HCT116 (cell line): ENCODE measurements around the gene PLG. TPM values are rescaled to one million over a fixed set of nuclear protein-coding genes. Genes with fewer than 3 reads are reported as not detected.

ENCODE experiments used
- ATAC-seq: fragments of 200-7000 bp; cut with Tn5 transposase; 2 replicates; pipeline ENCODE4 v1.9.1; 2020; ENCODE audit warnings: mild to moderate bottlenecking, moderate library complexity
- BruUV-seq: library from RNA; stranded (reverse); fragments of 400-500 nt; replicated peaks from 2 replicates; lab custom pipeline; 2021; lab: Mats Ljungman, UMichigan
- CTCF ChIA-PET: fragments of 300-600 bp; sonication (Branson Sonifier 250); formaldehyde crosslinking; loops from one replicate; lab custom pipeline; 2021; ENCODE audit warnings: antibody characterized with exemption; lab: Charles Lee
- POLR2A ChIA-PET: fragments of 300-600, 350-600 bp; sonication (Branson Sonifier 250); formaldehyde crosslinking; loops from one replicate; lab custom pipeline; 2021; ENCODE audit warnings: antibody characterized with exemption; lab: Charles Lee
- RAD21 ChIA-PET, 2 experiments: fragments of 300-600 bp; sonication (Branson Sonifier 250); formaldehyde crosslinking; loops; one replicate each; lab custom pipeline; 2023; ENCODE audit warnings: low total read pairs in 2 of 2; ENCODE audit not compliant: uncharacterized antibody in 2 of 2, unreplicated experiment in 2 of 2, low non-redundant PET in 1 of 2; lab: Charles Lee
- DNase-seq: peaks from one replicate; pipeline ENCODE4 v3.0.0-alpha.2; 2010; ENCODE audit warnings: low read depth, low spot score
- H2AFZ ChIP-seq: fragments of 200-600 bp; shearing (Covaris generic), sonication (generic); 2 replicates; pipeline ENCODE4 v1.6.1; 2017; ENCODE audit warnings: low read depth, mixed run types, mixed read lengths, antibody characterized with exemption, low read length; ENCODE audit not compliant: poor library complexity, severe bottlenecking
- H3K27ac ChIP-seq: 2 replicates; pipeline ENCODE4 v1.5.1; 2012; ENCODE audit warnings: low read depth, low read length
- H3K27me3 ChIP-seq: fragments of 200-600 bp; sonication (generic); 2 replicates; pipeline ENCODE4 v1.6.1; 2016; ENCODE audit warnings: mixed run types, low read length, mixed read lengths; ENCODE audit not compliant: insufficient read depth
- H3K36me3 ChIP-seq, 2 experiments: fragments of 200-500 bp in 1 of 2; fragments of 200-600 bp in 1 of 2; sonication (Bioruptor generic) in 1 of 2; sonication (generic) in 1 of 2; 2 replicates each; pipeline versions ENCODE4 v1.5.1 to v1.6.1; 2014 to 2016; ENCODE audit warnings: low read length in 2 of 2, inconsistent platforms in 1 of 2, mixed read lengths in 1 of 2, mixed run types in 1 of 2; ENCODE audit not compliant: insufficient read depth in 2 of 2, control insufficient read depth in 1 of 2
- H3K4me1 ChIP-seq, 2 experiments: fragments of 200-600 bp in 1 of 2; sonication (generic) in 1 of 2; 2 replicates each; pipeline versions ENCODE4 v1.5.1 to v1.6.1; 2012 to 2017; ENCODE audit warnings: low read length in 2 of 2, inconsistent platforms in 1 of 2, mild to moderate bottlenecking in 1 of 2, mixed read lengths in 1 of 2, mixed run types in 1 of 2, moderate library complexity in 1 of 2; ENCODE audit not compliant: insufficient read depth in 2 of 2, control insufficient read depth in 1 of 2
- H3K4me2 ChIP-seq: fragments of 200-600 bp; sonication (generic); 2 replicates; pipeline ENCODE4 v1.6.1; 2017; ENCODE audit warnings: mixed run types, low read length, mixed read lengths
- H3K4me3 ChIP-seq, 2 experiments: fragments of 200-600 bp in 1 of 2; sonication (generic) in 1 of 2; replicated peaks in 1 of 2; 2 replicates each; pipeline ENCODE4 v1.5.1; 2011 to 2016; ENCODE audit warnings: low read length in 2 of 2, control low read depth in 1 of 2, low read depth in 1 of 2, mild to moderate bottlenecking in 1 of 2, mixed read lengths in 1 of 2, mixed run types in 1 of 2
- H3K79me2 ChIP-seq: fragments of 200-600 bp; sonication (generic); 2 replicates; pipeline ENCODE4 v1.6.1; 2017; ENCODE audit warnings: mild to moderate bottlenecking, mixed run types, low read length, moderate library complexity, mixed read lengths; ENCODE audit not compliant: insufficient read depth
- H3K9ac ChIP-seq: fragments of 200-600 bp; sonication (generic); 2 replicates; pipeline ENCODE4 v1.6.1; 2016; ENCODE audit warnings: low read length, mixed read lengths
- H3K9me2 ChIP-seq: fragments of 200-600 bp; sonication (generic), shearing (Covaris generic); 2 replicates; pipeline ENCODE4 v1.6.1; 2017; ENCODE audit warnings: mixed run types, mild to moderate bottlenecking, moderate library complexity; ENCODE audit not compliant: insufficient read depth
- H3K9me3 ChIP-seq, 2 experiments: fragments of 200-500 bp in 1 of 2; fragments of 200-600 bp in 1 of 2; sonication (Bioruptor generic) in 1 of 2; sonication (generic) in 1 of 2; 2 replicates each; pipeline ENCODE4 v1.6.1; 2014 to 2017; ENCODE audit warnings: low read length in 2 of 2, mixed read lengths in 2 of 2, inconsistent platforms in 1 of 2, low read depth in 1 of 2, mild to moderate bottlenecking in 1 of 2, mixed run types in 1 of 2, moderate library complexity in 1 of 2; ENCODE audit not compliant: control insufficient read depth in 1 of 2, insufficient read depth in 1 of 2
- H4K20me1 ChIP-seq: fragments of 200-600 bp; sonication (generic), shearing (Covaris generic); 2 replicates; pipeline ENCODE4 v1.6.1; 2017; ENCODE audit warnings: mixed run types, mild to moderate bottlenecking, moderate library complexity; ENCODE audit not compliant: insufficient read depth
- CEBPB ChIP-seq: IDR thresholded peaks from 2 replicates; pipeline ENCODE4 v1.6.1; 2012; ENCODE audit warnings: low read depth
- EGR1 ChIP-seq: IDR thresholded peaks from 2 replicates; pipeline ENCODE4 v1.6.1; 2012; ENCODE audit warnings: low read depth
- ELF1 ChIP-seq: IDR thresholded peaks from 2 replicates; pipeline ENCODE4 v1.6.1; 2012; ENCODE audit warnings: low read depth, borderline replicate concordance
- EZH2phosphoT487 ChIP-seq: fragments of 200-600 bp; IDR thresholded peaks from 2 replicates; pipeline ENCODE4 v1.6.1; 2018; ENCODE audit warnings: antibody characterized with exemption, borderline replicate concordance
- FOSL1 ChIP-seq: IDR thresholded peaks from 2 replicates; pipeline ENCODE4 v1.6.1; 2012; ENCODE audit warnings: low read depth
- MAX ChIP-seq: IDR thresholded peaks from 2 replicates; pipeline ENCODE4 v1.6.1; 2012
- POLR2A ChIP-seq: IDR thresholded peaks from 2 replicates; pipeline ENCODE4 v1.7.0; 2011; ENCODE audit warnings: borderline replicate concordance; ENCODE audit not compliant: insufficient read depth, insufficient read length; ENCODE audit errors: extremely low read depth
- POLR2AphosphoS5 ChIP-seq: IDR thresholded peaks from 2 replicates; pipeline ENCODE4 v1.6.1; 2011; ENCODE audit warnings: mild to moderate bottlenecking, low read depth, low read length, moderate library complexity
- RAD21 ChIP-seq: IDR thresholded peaks from 2 replicates; pipeline ENCODE4 v1.6.1; 2012; ENCODE audit warnings: low read depth, mild to moderate bottlenecking
- SRF ChIP-seq: IDR thresholded peaks from 2 replicates; pipeline ENCODE4 v1.6.1; 2012; ENCODE audit warnings: low read depth
- TCF7L2 ChIP-seq: IDR thresholded peaks from 2 replicates; pipeline ENCODE4 v1.7.0; 2011; ENCODE audit warnings: borderline replicate concordance, inconsistent platforms; ENCODE audit not compliant: insufficient read depth, insufficient read length; ENCODE audit errors: extremely low read depth
- ZBTB33 ChIP-seq: IDR thresholded peaks from 2 replicates; pipeline ENCODE4 v1.6.1; 2011; ENCODE audit warnings: mild to moderate bottlenecking, low read length, moderate library complexity; ENCODE audit not compliant: insufficient replicate concordance; ENCODE audit errors: extremely low read depth
- ZNF274 ChIP-seq: fragments of 200-500 bp; sonication (Bioruptor generic); IDR thresholded peaks from 2 replicates; pipeline ENCODE4 v1.6.1; 2014; ENCODE audit warnings: mild to moderate bottlenecking, low read depth, low read length, inconsistent platforms
- intact Hi-C: fragments of 100-400 bp; cut with micrococcal nuclease; formaldehyde crosslinking; loops from 2 replicates; pipeline ENCODE4 v1.10.0; 2022
- total RNA-seq: library from RNA; stranded (reverse); gene quantifications from one replicate; pipeline ENCODE4 v1.2.1, GENCODE V29; 2021; ENCODE audit not compliant: unreplicated experiment
- TF ChIP-seq, protein P1 (sequence below): IDR thresholded peaks from 2 replicates; pipeline ENCODE4 v1.6.1; 2012
- TF ChIP-seq, protein P2 (sequence below): IDR thresholded peaks from 2 replicates; pipeline ENCODE4 v1.6.1; 2012; ENCODE audit warnings: low read depth

PLG gene
- total RNA-seq, 1 experiment from 2014 or later, result 0.69 TPM

- ChIA-PET RAD21 (no interaction called here), POLR2A (no interaction called here), CTCF (no interaction called here)
- H3K36me3 ChIP-seq, result no peaks in the 10 kb centered on the region
- no peak overlapping the region for H3K4me3 ChIP-seq
- no peak overlapping the region for H3K27ac ChIP-seq
- H3K79me2 ChIP-seq, result no peaks in the 10 kb centered on the region
- no peaks in the 10 kb centered on the region for H3K27me3 ChIP-seq
- BruUV-seq, result no TSS peak
- intact Hi-C loops, result no loop called here
- no peak overlapping the region for H2AFZ ChIP-seq
- H3K9me3 ChIP-seq, result no peaks in the 10 kb centered on the region
- H3K9ac ChIP-seq, result no peak overlapping the region
- no peaks in the 10 kb centered on the region; the same call in 1 of the 2 replicates for H3K9me2 ChIP-seq
- TF ChIP-seq POLR2AphosphoS5 (no peak), ZBTB33 (no peak), TCF7L2 (no peak), ZNF274 (no peak), EGR1 (no peak), FOSL1 (no peak), CEBPB (no peak), SRF (no peak), EZH2phosphoT487 (no peak), POLR2A (no peak), RAD21 (no peak), MAX (no peak), ELF1 (no peak)
- TF ChIP-seq, protein P1, sequence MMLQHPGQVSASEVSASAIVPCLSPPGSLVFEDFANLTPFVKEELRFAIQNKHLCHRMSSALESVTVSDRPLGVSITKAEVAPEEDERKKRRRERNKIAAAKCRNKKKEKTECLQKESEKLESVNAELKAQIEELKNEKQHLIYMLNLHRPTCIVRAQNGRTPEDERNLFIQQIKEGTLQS, result no peak
- TF ChIP-seq, protein P2, sequence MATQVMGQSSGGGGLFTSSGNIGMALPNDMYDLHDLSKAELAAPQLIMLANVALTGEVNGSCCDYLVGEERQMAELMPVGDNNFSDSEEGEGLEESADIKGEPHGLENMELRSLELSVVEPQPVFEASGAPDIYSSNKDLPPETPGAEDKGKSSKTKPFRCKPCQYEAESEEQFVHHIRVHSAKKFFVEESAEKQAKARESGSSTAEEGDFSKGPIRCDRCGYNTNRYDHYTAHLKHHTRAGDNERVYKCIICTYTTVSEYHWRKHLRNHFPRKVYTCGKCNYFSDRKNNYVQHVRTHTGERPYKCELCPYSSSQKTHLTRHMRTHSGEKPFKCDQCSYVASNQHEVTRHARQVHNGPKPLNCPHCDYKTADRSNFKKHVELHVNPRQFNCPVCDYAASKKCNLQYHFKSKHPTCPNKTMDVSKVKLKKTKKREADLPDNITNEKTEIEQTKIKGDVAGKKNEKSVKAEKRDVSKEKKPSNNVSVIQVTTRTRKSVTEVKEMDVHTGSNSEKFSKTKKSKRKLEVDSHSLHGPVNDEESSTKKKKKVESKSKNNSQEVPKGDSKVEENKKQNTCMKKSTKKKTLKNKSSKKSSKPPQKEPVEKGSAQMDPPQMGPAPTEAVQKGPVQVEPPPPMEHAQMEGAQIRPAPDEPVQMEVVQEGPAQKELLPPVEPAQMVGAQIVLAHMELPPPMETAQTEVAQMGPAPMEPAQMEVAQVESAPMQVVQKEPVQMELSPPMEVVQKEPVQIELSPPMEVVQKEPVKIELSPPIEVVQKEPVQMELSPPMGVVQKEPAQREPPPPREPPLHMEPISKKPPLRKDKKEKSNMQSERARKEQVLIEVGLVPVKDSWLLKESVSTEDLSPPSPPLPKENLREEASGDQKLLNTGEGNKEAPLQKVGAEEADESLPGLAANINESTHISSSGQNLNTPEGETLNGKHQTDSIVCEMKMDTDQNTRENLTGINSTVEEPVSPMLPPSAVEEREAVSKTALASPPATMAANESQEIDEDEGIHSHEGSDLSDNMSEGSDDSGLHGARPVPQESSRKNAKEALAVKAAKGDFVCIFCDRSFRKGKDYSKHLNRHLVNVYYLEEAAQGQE, result no peak
- ATAC-seq, result no peak
- no peak overlapping the region for H3K4me2 ChIP-seq
- H4K20me1 ChIP-seq, result no peaks in the 10 kb centered on the region
- no peak for DNase-seq
- no peaks in the 10 kb centered on the region for H3K4me1 ChIP-seq
Observed at GRCh38 chr6:160691617-160692016, 10.4 kb upstream of the PLG start.
